HG02798 (cell line): ENCODE results near the gene SFXN3.
A peak's percentile ranks its signal among the peaks of the same experiment; 100 is the strongest.

ENCODE experiments used
- ATAC-seq: cut with Tn5 transposase; IDR thresholded peaks from one replicate; pipeline ENCODE4 v1.9.1; 2021; ENCODE audit warnings: mild to moderate bottlenecking; ENCODE audit not compliant: unreplicated experiment, poor library complexity

Gene SFXN3

DNA sequence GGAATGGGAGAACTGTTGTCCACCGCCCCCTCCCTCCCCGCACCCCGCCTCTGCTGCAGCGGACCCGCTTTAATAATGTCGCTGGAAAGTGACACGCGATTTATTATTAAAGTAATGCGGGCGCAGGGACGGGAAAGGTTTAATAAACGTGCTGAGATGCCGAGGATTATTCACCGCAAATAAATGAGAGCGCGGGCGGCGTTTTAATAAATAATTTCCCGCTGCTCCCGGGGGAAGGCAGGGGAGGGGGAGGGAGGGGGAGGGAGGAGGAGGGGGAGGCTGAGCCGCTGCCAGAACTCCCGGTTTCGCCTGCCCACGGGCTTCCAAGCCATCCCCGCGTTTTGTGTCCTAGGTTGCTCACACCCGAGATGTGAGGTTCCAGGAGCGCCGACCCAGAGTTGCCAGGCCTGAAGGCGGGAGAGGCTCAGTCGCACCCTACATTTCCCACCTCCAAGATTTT, 35.9 kb downstream of the SFXN3 start:
- no peak for ATAC-seq

DNA sequence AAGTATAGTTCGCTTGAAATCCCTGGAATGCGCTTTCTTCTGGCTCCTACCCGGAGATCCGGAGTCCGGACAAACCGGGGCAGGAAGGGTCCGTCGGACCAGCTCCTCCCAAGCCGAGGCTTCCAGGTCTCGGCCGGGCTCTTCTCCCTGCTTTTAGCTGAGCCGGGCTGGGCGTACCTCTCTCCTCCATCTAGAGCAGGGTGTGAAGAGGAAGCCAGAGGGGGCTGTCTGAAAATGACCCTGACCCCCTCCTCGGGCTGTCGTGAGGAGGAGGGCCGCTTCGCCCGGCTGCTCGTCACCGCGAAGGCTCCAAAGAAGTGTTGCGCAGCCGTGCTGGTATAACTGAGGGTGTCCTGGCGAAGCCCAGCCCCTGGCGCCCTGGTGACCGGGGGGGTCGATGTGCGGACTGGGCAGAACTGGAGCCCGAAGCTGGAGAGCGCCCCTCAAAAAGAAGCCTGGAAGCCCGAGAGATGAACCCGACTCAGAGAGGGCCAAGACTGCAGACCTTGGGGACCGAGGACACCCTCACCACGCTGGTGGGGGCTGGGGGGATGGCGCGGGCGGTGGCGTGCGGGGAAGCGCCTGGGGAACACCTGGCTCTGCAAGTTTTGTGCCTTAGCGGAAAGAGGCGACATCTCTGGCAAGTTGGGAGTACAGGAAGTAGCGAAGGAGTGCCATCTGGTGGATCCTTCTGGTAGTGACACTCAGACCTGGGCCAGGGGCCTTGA, 36.5 kb downstream of the SFXN3 start:
- peak; percentile 60 for ATAC-seq

- no peak for ATAC-seq
Measured at GRCh38 chr10:101069441-101069840, 38.4 kb downstream of the SFXN3 start.

DNA sequence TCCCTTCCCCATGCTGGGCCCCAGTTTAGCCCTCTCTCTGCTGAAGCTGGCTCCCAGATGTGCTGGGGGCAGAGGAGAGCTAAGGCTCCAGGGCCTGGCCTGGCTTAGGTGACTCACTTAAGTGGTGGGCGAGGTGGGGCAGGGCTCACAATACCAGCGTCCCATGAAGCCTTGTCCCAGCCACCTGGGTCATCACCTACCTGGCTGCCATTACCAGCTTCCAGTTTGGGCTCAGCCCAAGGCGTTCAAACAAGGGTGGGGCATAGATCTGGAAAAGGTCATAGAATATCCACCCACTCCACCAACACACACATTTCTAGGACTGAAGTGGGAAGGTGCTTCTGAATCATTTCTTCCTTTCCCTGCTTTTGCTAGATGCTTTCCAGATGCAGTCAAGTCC, 39.1 kb downstream of the SFXN3 start:
- ATAC-seq: no peak

DNA sequence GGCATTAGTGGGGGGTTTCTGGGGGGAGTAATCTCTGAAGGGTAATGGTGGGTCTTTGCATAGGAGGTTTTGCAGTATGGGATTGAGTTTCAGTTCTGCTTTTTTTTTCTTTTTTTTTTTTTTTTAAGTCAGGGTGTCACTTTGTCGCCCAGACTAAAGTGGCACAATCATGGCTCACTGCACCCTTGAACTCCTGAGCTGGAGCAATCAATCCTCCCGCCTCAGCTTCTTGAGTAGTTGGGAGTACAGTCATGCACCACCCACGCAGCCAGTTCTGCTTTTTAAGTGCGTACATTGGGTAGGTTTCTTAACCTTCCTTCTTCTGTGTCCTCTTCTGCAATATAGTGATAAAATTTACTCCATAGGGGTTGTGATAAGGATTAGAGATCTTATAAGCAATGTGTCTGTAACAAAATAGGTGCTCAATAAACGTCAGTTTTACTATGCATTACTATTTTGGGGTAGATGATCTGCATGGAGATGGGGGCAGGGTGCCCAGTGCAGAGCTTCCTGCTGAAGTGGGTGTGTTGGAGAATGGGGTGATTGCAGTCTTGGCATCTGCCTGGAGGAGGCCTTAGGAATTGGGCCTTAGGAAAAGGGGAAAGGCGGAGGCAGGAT, 40.3 kb downstream of the SFXN3 start:
- ATAC-seq: no peak

GRCh38 chr10:101071885-101072433, 40.9 kb downstream of the SFXN3 start:
- ATAC-seq: no peak

DNA sequence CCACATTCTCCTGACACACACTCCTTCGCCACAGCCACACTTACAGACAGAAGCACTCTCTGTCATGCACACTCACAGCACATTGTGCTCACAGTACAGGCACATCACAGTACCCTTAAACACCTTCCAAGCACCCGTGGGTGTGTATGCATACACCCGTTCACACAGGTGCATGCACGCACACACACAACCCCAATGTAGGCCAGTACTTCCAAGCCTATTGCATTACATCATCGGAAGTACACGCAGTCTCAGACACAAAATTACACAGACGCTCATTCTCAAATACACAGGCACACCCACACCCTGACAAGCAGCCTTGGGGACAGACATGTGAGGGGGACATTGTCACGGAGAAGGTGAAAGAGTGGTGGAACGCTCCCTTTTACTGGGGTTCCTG, 41.9 kb downstream of the SFXN3 start:
- ATAC-seq: no peak

- no peak for ATAC-seq
Measured at GRCh38 chr10:101073631-101074030, 42.6 kb downstream of the SFXN3 start.

DNA sequence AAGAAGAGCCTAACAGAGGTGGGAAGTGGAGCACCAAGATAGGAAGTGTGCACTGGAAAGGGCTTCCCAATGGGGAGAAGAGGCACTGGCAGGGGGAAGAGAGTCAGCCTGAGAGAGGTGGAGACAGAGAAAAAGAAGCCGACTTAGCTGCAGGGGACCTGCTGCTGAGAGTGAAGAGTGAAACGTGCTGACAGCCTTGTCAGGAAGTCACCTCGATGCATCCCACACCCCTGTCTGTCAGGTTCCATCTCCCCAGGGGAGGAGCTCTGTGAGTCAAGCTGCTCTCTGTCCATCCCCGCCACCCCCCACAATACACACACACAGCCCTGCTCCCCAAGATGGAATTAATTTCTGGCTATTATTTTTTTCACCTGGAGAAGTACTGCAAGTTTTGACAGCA, 44.7 kb downstream of the SFXN3 start:
- ATAC-seq: no peak

- ATAC-seq: no peak
Measured at GRCh38 chr10:101076630-101077029, 45.6 kb downstream of the SFXN3 start.

DNA sequence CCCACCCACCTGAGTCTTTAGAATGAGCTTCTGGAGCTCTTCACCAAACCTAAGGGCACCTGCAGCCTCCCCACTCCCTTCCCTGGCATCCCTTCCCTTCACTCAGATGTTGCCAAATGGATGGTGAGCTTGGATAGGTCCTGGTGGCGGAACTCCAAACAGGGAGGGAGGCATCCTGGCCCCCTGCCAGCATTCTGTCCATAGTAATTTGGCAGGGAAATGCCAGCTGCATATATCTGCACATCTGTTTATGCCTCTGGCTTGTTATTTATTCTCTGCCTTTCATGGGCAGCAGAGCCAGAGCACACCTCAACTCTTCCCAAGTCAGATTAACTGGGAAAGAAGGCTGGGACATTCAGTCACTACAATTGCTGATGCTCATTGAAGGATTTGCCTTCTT, 48.8 kb downstream of the SFXN3 start:
- no peak for ATAC-seq

- ATAC-seq: no peak
Measured at GRCh38 chr10:101080933-101081931, 50.2 kb downstream of the SFXN3 start.

DNA sequence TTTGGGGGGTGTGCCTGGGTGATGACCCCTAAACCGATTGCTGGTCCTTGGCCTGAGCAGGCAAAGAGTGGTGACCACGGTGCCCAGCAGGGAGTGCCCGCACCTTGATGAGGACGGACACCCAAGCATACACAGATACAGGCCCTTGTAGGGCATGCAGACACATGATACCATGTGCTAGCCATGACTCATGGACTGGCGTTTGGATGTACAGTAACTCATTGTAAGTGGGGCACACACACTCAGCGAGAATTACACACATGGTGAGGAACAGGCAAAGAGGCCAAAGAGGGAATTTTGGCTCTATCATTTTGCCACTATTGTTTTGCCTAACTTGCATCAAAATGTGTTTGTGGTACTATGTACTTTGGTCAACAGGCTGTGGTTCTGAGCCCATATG, 54.8 kb downstream of the SFXN3 start:
- ATAC-seq: no peak

GRCh38 chr10:101087376-101087775, 56.3 kb downstream of the SFXN3 start:
- ATAC-seq: no peak

- no peak for ATAC-seq
Measured at GRCh38 chr10:101087965-101088364, 56.9 kb downstream of the SFXN3 start.

- no peak for ATAC-seq
Measured at GRCh38 chr10:101089520-101090299, 58.7 kb downstream of the SFXN3 start.

- no peak for ATAC-seq
Measured at GRCh38 chr10:101090597-101090996, 59.6 kb downstream of the SFXN3 start.
